Endometrial microvascular endothelial cells (primary cell): Measurements from ENCODE around the gene EPHB3. TPM values are rescaled to one million over a fixed set of nuclear protein-coding genes. Genes with fewer than 3 reads are reported as not detected.

ENCODE experiments used
- in situ Hi-C: cut with HindIII; loops from 2 replicates; pipeline ENCODE4 v1.10.0; 2017; ENCODE audit warnings: low sequenced_read_pairs, low pct_unique_long_range_greater_than_20kb; ENCODE audit errors: inconsistent ontology term
- total RNA-seq: library from RNA; depleted of rRNA; stranded (reverse); fragments of >200 nt; gene quantifications from one replicate; pipeline ENCODE4 v1.2.3, GENCODE V29; 2015; ENCODE audit errors: inconsistent ontology term

Gene EPHB3
- total RNA-seq, 1 donor from 2014 or later = not detected

DNA sequence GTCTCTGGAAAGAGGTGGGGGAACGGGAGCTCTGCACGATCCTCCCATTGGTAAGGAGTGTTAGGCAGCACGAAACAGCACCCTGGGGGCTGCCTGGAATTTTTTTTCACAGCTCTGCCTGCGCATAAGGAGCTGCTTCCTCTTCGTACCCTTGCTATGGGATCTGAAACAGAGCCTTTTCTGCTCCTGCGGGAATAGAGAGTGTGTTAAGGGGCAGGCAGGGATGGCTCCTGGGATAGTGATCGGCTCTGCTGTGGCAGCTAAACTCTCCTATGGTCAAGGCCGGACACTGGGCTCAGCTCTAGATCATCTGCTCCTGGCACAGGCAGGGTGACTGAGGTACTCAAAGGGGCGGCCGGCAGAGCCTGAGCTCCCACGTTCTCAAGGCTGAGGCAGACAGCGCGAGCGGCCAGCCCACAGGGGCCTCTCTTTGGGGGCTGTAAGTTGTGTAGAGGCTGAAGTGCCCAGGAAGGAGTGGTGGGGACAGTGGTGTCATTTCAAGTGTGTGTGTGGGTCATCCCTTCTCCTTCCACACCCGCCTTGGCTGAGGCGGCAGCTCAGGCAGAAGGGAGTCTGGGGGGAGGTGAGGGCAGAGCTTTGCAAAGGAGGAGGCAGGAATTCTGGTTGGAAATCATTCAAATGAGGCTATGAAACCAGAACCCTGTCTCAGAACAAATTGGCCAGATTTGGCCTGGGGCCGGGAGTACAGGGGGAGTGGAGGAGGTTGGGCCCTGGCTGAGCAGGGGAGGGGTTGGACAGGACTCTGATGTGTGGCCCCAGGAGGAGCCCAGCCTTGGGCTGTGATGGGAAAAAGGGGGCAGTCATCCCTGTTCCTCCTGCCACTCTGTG lies 31.0 kb downstream of the EPHB3 start:
- in situ Hi-C loops = no loop called here

DNA sequence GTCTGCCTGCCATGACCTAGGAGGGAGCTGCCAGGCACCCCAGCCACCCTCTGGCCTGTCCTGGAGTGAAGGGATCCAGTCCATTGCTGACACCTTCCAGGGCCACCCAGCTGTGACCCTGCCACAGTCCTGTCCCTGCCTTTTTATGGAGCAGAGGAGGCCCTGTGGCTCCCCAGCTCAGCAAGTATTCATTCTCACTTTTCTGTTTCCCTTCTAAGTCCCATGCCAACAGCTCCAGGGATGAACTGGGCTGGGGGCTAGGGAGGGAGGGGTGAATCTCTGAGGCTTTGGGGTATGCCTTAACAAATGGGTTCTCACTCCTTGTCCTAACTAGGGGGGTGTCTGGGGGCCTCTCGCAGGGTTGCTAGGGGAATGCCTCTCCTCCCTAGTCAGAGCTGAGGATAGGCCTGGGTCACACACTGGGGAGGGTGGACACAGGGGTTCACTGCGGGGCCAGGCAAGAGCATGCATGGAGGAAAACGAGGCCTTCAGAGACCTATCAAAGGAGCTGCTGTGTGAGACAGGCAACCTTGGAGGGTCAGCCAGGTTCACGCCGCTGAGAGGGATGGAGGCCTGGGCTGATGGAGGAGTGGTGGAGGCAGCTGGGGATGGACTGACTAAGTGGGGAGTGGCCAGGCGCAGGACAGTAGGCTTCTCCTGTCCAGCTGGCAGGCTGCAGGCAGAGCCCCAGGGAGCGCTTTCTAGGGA lies 31.8 kb downstream of the EPHB3 start:
- in situ Hi-C loops = no loop called here

DNA sequence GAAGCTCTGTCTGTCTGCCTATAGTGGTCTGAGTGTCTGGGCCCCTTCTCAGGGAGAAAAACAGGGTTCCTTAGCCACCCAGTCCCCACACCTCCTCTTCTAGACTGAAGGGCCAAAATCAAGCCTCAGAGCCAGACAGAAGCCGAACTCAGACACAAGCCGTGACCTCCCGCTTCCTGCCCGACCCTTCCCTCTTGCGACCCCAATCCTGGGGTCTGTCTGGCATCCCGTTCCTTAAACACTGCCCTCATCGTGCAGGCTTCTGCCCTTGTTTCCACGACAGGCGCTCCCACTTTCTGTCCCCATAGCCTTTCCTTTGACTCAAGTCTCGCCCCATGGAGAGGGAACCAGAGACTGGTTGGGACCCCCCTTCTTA lies 32.3 kb downstream of the EPHB3 start:
- in situ Hi-C loops = no loop called here

DNA sequence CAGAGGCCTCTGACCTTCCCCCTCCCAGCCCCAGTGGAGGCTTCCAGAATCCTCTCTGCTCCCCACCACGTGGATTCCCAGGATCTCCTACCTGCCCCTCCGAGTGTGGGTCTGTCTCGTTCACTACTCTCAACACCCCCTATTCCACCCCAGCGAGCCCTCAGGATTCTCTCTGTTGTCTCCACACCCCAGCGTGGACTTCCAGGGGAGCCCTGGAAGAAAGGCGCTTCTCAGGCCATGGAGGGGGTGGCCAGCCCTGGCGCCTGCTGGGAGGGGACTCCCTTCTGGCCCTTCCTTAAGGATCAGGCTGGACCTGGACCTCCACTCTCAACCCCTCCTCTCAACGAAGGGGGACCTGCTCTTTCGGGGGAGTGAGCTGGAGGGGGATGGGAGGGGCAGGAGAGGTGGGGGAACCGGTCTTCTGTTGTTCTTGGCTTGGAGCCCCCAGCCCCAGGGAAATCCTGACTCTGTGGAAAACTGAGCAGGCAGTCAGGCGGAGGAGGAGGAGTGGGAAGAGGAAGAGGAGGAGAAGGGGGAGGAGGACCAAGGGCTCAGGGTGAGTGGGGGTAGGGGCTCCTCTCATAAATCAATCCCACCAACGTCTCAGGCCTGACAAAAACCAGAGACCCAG lies 32.9 kb downstream of the EPHB3 start:
- in situ Hi-C loops = no loop called here

DNA sequence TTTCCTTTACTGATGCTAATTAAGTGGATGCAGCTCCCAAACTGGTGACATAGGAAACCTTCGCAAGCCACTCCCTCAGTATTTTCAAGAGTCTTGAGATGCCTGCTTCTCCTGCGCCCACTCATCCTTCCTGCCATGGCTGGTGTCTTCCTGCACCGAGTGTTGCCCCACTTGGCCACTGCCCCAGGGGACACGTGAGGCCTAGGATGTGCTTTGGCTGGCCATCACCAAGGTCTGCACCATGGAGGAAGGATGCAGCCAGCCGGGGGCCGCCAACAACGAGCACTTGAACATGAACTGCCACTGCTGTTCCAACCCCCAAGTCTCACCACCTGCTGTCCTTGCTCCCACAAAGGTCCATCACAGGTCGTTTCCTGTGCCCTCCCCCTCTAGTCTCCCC lies 34.1 kb downstream of the EPHB3 start:
- in situ Hi-C loops = no loop called here

DNA sequence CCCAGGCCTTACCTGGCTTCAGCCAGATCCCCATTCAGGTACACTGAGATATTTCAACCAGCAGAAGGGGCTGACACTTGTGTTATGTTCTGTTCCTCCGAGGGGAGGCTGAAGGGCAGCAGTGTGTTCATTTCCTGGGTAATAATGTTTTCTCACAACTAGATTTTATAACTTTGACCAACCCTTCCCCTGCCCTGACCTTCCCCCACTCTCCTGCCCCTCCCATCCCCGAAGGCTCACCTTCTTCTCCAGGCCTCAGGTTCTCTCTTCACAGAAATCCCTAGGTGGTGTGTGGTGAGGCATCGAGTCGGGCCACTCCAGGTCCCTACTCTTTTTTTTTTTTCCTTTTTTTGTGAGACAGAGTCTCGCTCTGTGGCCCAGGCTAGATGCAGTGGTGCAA lies 34.6 kb downstream of the EPHB3 start:
- in situ Hi-C loops = no loop called here

DNA sequence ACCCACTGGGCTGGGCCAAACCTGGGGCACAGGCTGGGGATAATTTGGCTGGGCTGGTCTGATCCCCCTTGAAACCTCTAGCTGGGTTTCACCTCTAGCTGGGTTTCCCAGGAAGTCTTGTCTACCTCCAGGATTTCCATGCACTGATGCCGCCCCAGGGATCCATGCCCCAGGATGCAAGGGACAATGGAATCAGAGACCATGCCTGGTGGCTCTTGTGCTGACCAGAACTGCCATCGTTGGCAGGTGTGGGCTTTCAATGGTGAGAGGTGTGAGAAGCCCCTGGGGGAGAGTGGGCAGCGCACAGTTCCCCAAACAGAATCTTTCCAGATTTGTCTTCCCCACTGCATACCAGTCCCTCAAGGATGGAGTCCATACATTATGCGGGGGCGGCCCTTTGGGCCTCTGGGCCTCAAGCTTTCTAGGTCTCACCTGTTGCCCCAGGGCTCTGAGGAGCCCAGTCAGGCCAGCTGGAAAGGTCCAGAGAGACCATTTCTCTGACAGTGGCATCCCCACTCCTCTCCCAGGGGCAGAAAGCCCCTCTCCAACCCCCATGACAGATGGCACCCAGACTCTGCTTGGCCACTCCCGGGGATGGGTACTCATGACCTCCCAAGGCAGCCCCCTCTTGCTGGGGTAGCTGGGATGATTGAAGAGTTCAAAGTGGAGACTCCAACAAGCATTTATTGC lies 35.4 kb downstream of the EPHB3 start:
- in situ Hi-C loops = no loop called here

DNA sequence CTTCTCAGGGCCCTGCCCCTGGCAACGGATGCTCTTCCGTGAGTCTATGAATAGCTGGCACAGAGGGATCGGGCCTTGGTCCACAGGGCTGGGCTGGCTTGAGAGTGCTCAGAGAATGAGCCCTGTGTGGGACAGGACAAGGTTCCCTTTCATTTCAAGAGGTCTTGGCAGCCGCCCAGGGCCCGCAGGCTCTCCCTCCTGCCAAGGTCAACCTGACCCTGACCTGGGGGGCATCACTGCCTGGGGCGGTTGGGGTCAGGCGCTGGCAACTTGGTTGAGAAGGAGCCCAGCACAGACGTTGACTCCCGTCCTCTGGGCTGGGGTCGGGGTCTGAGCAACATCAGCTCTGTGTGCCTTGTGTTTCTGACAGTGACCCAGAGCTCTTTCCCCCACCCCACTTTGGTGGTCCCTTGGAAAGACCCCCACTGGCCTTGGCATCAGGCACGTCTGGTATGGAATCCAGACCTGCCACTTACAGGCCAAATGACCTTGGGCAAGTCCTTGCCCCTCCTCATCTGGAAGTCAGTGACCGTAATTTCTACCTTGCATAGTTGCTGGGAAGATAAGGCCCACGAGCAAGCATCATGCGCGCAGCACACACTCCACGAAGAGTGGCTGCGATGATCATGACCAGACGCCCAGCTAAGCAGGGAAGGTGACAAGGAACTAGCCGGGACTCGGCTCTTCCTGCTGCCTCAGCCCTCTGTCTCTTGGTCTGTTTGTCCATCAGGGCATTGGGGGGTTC lies 36.4 kb downstream of the EPHB3 start:
- in situ Hi-C loops = no loop called here

DNA sequence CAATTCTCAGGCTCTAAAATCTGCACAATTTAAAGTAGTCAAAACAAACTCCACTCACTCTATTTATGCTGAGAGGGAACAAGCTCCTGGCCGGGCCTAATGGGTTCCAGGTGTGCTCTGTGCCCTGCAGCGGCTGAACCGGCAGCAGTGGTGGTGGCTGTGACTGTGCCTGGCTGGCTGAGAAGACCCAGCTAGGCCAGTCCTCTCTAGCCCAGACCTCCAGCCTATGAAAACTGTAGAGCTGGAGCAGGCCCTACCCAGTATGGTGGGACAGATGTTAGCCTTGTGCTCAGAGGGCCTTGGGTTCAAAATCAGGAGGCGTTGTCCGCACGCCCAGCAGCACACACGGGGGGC lies 37.0 kb downstream of the EPHB3 start:
- in situ Hi-C loops = no loop called here

DNA sequence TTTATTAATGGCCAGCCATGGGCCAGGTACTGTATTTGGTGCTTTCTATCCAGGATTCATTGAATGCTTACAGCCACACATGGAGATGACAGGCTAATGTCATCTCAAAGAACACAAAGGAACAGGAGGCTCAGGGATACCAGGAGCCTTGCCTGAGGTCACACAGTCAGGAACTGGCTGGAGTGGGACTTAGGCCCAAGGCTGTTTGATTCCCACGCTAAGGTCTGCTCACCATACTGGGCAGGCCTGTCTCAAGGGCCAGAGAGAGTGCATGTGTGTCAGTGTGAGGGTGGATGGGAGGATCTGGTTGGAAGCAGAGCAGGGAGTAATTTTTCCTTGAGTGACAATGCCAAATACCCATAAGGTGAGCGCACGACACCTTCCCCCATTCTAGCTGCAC lies 37.6 kb downstream of the EPHB3 start:
- in situ Hi-C loops = no loop called here

DNA sequence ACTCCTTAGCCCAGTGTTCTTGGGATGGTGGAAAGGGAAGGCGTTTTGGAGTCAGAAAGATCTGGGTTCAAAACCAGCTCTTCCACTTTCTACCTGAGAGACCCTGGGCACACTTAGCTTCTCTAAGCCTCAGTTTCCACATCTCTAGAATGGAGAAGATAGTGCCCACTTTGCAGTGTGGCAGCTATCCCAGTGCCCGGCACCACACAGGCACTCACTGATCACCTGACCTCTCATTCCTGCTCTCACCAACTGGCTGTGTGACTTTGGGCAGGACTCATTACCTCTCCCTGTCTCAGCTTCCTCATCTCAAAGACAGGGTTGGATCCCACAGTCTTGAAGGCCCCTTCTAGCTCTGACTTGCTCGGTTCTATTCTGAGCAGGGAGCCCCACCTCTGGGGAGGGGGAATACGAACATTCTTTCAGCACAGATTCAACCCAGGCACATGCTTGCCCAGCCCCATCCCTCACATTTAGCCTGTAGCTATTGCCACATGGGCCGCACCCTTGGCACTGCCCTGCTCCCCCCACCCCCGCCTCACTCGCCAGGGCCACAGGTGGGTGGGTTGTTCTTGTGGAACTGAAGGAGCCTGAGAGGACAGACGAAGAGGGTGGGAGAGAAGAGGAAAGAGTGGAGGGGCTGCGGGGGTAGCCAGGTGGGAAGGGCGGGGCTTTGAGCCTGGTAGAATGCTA lies 39.2 kb downstream of the EPHB3 start:
- in situ Hi-C loops = no loop called here

DNA sequence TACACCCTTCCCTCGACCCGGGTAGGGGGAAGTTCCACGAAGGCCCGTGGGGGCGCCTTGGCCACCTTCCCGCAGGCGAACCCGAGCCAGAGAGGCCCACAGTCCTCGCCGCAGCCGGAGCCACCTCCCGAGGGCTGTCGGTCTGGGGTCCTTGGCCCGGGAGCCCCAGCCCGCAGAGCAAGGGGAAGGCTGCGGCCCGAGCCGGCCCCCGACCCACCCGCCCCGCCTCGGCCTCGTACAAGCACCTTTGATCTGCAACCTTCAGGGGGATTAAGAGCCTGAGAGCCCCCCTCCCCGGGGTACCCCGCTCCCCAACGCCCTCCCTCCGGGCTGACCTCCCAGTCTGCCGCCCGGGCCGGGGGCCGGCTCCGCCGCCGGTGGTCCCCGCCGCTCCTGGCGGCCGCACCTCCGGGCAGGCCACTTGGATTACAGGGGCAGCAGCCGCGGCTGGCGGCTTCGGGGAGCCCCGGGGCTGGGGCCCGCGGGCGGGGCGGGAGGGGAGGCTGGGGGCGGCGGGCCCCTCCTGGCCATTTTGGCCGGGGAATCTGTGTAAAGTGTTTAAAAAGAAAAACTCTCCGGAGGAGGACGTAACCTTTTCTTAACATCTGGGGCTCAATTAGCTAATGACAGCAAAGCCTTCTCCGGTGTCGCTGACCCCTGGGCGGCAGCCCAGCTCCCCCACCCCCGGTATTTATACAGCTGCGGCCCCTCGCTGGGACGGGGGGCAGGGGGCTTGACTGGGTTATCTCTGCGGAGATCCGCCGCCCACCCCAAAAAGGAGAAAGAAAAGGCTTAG lies 40.2 kb downstream of the EPHB3 start:
- in situ Hi-C loops = no loop called here

DNA sequence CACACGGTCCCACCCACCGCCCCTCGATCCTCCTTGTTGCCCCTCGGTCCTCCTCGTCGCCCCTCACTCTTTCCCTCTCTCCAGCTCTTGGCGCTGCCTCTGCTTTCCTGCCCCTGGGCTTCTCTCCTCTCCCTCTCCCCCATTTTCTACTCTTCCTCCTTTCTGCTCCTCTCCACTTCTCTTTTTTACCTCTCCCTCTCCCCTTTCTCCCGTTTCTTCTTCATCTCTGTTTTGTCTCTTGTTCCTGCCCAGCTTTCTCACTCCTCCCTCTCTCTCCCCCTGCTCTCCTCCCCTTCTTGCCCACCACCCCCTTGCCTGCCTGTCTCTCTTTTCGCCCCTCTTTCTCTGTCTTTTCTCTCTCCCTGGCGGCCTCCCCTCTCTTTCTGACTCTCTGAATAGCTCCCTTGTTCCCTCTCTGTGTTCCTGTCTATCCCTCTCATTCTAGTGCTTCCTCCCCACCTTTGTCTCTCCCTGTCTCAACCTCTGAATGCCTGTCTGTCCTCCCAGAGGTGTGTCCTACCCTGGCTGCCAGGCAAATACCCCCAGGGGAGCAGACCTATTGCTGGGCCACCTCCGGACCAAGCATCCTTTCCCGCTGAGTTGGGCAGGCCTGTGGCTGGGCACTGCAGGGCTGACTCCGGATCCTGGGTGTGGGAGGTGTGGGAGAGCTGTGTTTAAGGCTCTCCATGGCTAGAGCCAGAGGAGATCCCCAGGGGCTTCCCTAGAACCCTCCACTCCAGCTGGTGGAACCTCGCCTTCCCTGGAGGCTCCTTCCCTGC lies 41.0 kb downstream of the EPHB3 start:
- in situ Hi-C loops = no loop called here

DNA sequence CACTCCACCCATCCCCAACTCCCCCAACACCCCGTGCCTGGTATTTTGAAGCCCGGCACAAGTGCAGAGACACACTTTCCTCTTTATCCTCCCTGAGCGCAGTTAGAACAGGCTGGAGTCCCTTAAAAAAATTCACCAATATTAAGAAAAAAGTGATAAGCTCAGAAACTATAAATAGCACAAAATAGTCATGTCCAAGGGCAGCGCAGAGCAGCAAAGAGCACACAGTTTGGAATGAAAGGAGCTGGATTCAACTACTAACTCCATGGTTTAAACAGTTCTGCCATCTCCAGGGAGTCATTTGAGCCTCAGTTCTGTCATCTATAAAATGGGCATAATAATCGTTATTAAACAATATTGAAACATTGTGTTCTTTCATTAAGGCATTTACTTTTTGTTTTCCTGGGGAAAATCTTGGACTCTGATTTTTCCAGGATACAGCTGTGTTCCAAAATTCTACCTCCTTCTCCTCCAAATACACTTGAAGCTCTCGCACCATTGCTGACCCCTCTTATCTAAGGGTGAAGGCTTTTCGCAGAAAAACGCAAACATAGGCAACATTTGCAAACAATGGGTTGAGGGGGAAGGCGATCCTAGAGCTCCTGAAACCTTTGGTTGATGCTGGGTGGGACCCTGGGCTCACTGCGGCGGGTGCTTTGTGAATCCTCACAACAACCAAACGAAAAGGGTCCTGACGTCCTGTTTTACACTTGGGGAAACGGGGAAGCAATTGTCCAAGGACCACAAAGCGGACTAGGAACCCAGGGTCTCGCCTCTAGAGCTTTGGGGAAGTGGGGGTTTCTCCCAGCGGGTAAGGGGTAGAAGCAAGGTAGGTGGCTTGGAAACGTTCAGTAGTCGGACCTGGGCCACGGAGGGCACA lies 41.8 kb downstream of the EPHB3 start:
- in situ Hi-C loops = no loop called here

DNA sequence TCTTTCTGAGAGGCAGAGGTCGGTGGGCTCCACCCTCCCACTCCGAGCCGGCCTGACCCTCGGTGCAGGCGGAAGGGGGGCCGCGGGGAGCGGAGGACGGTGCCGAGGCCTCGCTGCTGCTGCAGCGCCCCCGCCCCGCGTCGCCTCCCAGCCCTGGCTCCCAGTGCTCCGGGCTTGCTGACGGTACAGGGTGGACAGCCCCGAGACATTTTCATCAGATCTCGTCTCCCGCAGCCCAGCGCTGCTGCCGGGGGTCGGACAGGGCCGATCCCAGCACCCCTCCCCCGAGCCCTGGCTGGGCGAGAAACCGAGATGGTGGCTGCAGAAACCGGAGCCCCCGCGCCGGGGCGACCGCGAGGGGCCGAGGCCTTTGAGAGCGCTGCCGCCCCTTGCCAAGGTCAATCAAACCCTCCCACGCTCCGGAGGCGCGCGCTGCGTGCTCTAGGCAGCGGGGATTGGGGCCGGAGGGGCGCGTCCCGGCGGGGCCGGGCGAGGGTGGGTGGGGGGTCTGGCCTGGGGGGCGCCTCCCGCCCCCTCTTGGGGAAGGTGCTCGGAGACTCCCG lies 42.5 kb downstream of the EPHB3 start:
- in situ Hi-C loops = no loop called here
